Breast epithelium (tissue), 3 donors: ENCODE measurements around the gene SELP.

Experiments used
- CTCF ChIP-seq, 3 donors: fragments of 450-650 bp; IDR thresholded peaks; one replicate each; pipeline ENCODE4 v1.5.1; 2016 to 2017; ENCODE audit warnings: antibody characterized with exemption in 3 of 3, mild to moderate bottlenecking in 3 of 3, moderate library complexity in 3 of 3
- POLR2A ChIP-seq: fragments of 450-650 bp; IDR thresholded peaks from one replicate; pipeline ENCODE4 v1.6.1; 2016; ENCODE audit warnings: antibody characterized with exemption, mild to moderate bottlenecking, moderate library complexity

- TF ChIP-seq CTCF (IDR thresholded peaks at IDR 0.05), result no peak
- no peak for TF ChIP-seq POLR2A
These were observed 39.0 kb downstream of the SELP start for GRCh38 chr1:169590932-169591331.
